GM12878 (cell line): ENCODE measurements around the gene TARP.

ENCODE experiments used
- ATAC-seq: fragments of 200-7000 bp; cut with Tn5 transposase; 3 replicates; pipeline ENCODE4 v1.9.1; 2020; ENCODE audit warnings: mild to moderate bottlenecking, moderate library complexity
- BruUV-seq: library from RNA; stranded (reverse); fragments of 400-500 nt; replicated peaks from 2 replicates; lab custom pipeline; 2021; lab: Mats Ljungman, UMichigan
- CTCF ChIA-PET: fragments of 300-600 bp; sonication (Branson Sonifier 250); formaldehyde crosslinking; extraction: SDS; loops from one replicate; lab custom pipeline; 2021; ENCODE audit warnings: inconsistent platforms; lab: Yijun Ruan, JAX
- POLR2A ChIA-PET: fragments of 350-600 bp; formaldehyde crosslinking; extraction: SDS; loops from one replicate; lab custom pipeline; 2021; ENCODE audit warnings: inconsistent platforms; lab: Charles Lee
- RAD21 ChIA-PET: fragments of 300-600 bp; sonication (Branson Sonifier 250); formaldehyde crosslinking; loops from one replicate; lab custom pipeline; 2023; ENCODE audit warnings: antibody characterized with exemption; ENCODE audit not compliant: unreplicated experiment; lab: Charles Lee
- SMC1A ChIA-PET: fragments of 300-600 bp; sonication (Branson Sonifier 250); formaldehyde crosslinking; loops from one replicate; lab custom pipeline; 2023; ENCODE audit not compliant: unreplicated experiment, uncharacterized antibody; lab: Charles Lee
- DNase-seq: peaks from one replicate; pipeline ENCODE4 v3.0.0-alpha.2; 2011; ENCODE audit warnings: low read depth, low spot score
- FAIRE-seq: peaks from 3 replicates; lab custom pipeline; 2011; peaks lifted over from hg19 to GRCh38; lab: Jason Lieb, UNC
- H2AFZ ChIP-seq: 2 replicates; pipeline ENCODE4 v1.6.0; 2011; ENCODE audit warnings: low read depth, low read length, control low read depth; ENCODE audit not compliant: control insufficient read depth
- H3K27ac ChIP-seq: 2 replicates; pipeline ENCODE4 v1.5.1; 2011; ENCODE audit warnings: control low read depth; ENCODE audit not compliant: control insufficient read depth, insufficient read depth
- H3K27me3 ChIP-seq, 2 experiments: replicated peaks in 1 of 2; 2 replicates each; pipeline versions ENCODE4 v1.6.0 to v1.6.1; 2011; ENCODE audit warnings: low read length in 1 of 2; ENCODE audit not compliant: control insufficient read depth in 2 of 2, insufficient read depth in 2 of 2
- H3K36me3 ChIP-seq, 2 experiments: 2 replicates each; pipeline ENCODE4 v1.5.1; 2011; ENCODE audit warnings: low read length in 1 of 2; ENCODE audit not compliant: control insufficient read depth in 2 of 2, insufficient read depth in 2 of 2
- H3K4me1 ChIP-seq: 2 replicates; pipeline ENCODE4 v1.6.1; 2011; ENCODE audit warnings: mild to moderate bottlenecking, low read length, moderate library complexity, mixed read lengths; ENCODE audit not compliant: control insufficient read depth, insufficient read depth
- H3K4me2 ChIP-seq: 2 replicates; pipeline ENCODE4 v1.6.0; 2011; ENCODE audit warnings: control low read depth; ENCODE audit not compliant: control insufficient read depth, insufficient read depth
- H3K4me3 ChIP-seq: fragments of 200-600 bp; sonication (generic); 2 replicates; pipeline ENCODE4 v1.5.1; 2016
- H3K79me2 ChIP-seq: 2 replicates; pipeline ENCODE4 v1.6.0; 2011; ENCODE audit warnings: low read length; ENCODE audit not compliant: control insufficient read depth, insufficient read depth
- H3K9ac ChIP-seq: 2 replicates; pipeline ENCODE4 v1.8.0; 2011; ENCODE audit warnings: low read length, control low read depth, mixed read lengths; ENCODE audit not compliant: control insufficient read depth, insufficient read depth
- H3K9me3 ChIP-seq: replicated peaks from 3 replicates; pipeline ENCODE4 v1.5.1; 2011; ENCODE audit warnings: mild to moderate bottlenecking, low read length; ENCODE audit not compliant: control insufficient read depth, insufficient read depth
- H4K20me1 ChIP-seq: 2 replicates; pipeline ENCODE4 v1.6.0; 2011; ENCODE audit not compliant: control insufficient read depth, insufficient read depth
- ATF7 ChIP-seq: fragments of 450-650 bp; IDR thresholded peaks from 2 replicates; pipeline ENCODE4 v1.6.1; 2016; ENCODE audit warnings: low read depth, mild to moderate bottlenecking
- BCL11A ChIP-seq: IDR thresholded peaks from 2 replicates; pipeline ENCODE4 v1.6.1; 2011; ENCODE audit warnings: low read depth, low read length
- BHLHE40 ChIP-seq, 2 experiments: fragments of 450-650 bp in 1 of 2; IDR thresholded peaks; 2 replicates each; pipeline ENCODE4 v1.6.1; 2011 to 2017; ENCODE audit warnings: low read depth in 2 of 2, borderline replicate concordance in 1 of 2, improper control_type of control experiment in 1 of 2, low read length in 1 of 2, mild to moderate bottlenecking in 1 of 2
- CBX5 ChIP-seq: sonication (generic); IDR thresholded peaks from 2 replicates; pipeline ENCODE4 v1.6.1; 2016; ENCODE audit warnings: low read depth, moderate library complexity, mild to moderate bottlenecking, inconsistent platforms
- EP300 ChIP-seq, 2 experiments: fragments of 150-350 bp in 1 of 2; IDR thresholded peaks; 2 replicates each; pipeline ENCODE4 v1.6.1; 2011 to 2012; ENCODE audit warnings: low read depth in 2 of 2, low read length in 2 of 2, borderline replicate concordance in 1 of 2, improper control_type of control experiment in 1 of 2, inconsistent platforms in 1 of 2; ENCODE audit not compliant: control insufficient read depth in 1 of 2
- IKZF1 ChIP-seq: fragments of 450-650 bp; conservative IDR thresholded peaks from 2 replicates; pipeline ENCODE4 v1.6.1; 2017; ENCODE audit warnings: antibody characterized with exemption, mild to moderate bottlenecking
- JUND ChIP-seq: IDR thresholded peaks from 2 replicates; pipeline ENCODE4 v1.6.1; 2012; ENCODE audit warnings: low read depth, mild to moderate bottlenecking, low read length, improper control_type of control experiment, moderate library complexity
- MTA2 ChIP-seq: fragments of 450-650 bp; IDR thresholded peaks from 2 replicates; pipeline ENCODE4 v1.6.1; 2016; ENCODE audit warnings: low read depth, mild to moderate bottlenecking, moderate library complexity
- NBN ChIP-seq: fragments of 450-650 bp; IDR thresholded peaks from 2 replicates; pipeline ENCODE4 v1.6.1; 2016
- POU2F2 ChIP-seq: IDR thresholded peaks from 3 replicates; pipeline ENCODE4 v1.6.1; 2011; ENCODE audit warnings: low read depth, mild to moderate bottlenecking, low read length, borderline replicate concordance
- RB1 ChIP-seq: fragments of 450-650 bp; formaldehyde crosslinking; IDR thresholded peaks from 2 replicates; pipeline ENCODE4 v1.6.1; 2017; ENCODE audit warnings: mild to moderate bottlenecking, borderline replicate concordance
- RELA ChIP-seq: fragments of 450-650 bp; IDR thresholded peaks from 2 replicates; pipeline ENCODE4 v1.8.0; 2014; ENCODE audit warnings: borderline replicate concordance; ENCODE audit not compliant: partially characterized antibody
- SIX5 ChIP-seq: IDR thresholded peaks from 2 replicates; pipeline ENCODE4 v1.6.1; 2011; ENCODE audit warnings: mild to moderate bottlenecking, low read depth, low read length, moderate library complexity; ENCODE audit not compliant: severe bottlenecking
- SMARCA5 ChIP-seq: fragments of 450-650 bp; IDR thresholded peaks from 2 replicates; pipeline ENCODE4 v1.6.1; 2017; ENCODE audit warnings: mild to moderate bottlenecking
- SP1 ChIP-seq: IDR thresholded peaks from one replicate; pipeline ENCODE4 v1.6.1; 2011; ENCODE audit warnings: low read depth, low read length
- SREBF1 ChIP-seq: IDR thresholded peaks from 2 replicates; pipeline ENCODE4 v1.6.1; 2012; ENCODE audit warnings: mild to moderate bottlenecking, low read length
- WGBS: methylation state at CpG from one replicate; pipeline ENCODE4 v1.1.6; 2016; ENCODE audit warnings: low lambda C conversion rate; ENCODE audit not compliant: insufficient replicate concordance, insufficient coverage; ENCODE audit errors: missing lambda C conversion rate; 5-methylcytosine and 5-hydroxymethylcytosine counted together
- in situ Hi-C: fragments of 300-500 bp; cut with MboI; formaldehyde crosslinking; loops from 9 replicates; pipeline ENCODE4 v1.14.3; 2018; ENCODE audit warnings: mixed read lengths
- intact Hi-C: fragments of 100-400 bp; cut with micrococcal nuclease; formaldehyde crosslinking; loops from one replicate; pipeline ENCODE4 v1.14.2; 2022; ENCODE audit not compliant: unreplicated experiment
- TF ChIP-seq, protein P1 (sequence below): fragments of 450-650 bp; IDR thresholded peaks from 2 replicates; pipeline ENCODE4 v1.6.1; 2017; ENCODE audit warnings: low read depth, mild to moderate bottlenecking, moderate library complexity
- TF ChIP-seq, protein P2 (sequence below): fragments of 450-650 bp; IDR thresholded peaks from 2 replicates; pipeline ENCODE4 v1.6.1; 2017; ENCODE audit warnings: borderline replicate concordance

TARP gene

GRCh38 chr7:38232502-38233366 is 40.7 kb downstream of the TARP start:
- WGBS = 21% methylated on average over 11 of the region's 11 CpGs
- TF ChIP-seq RELA (no peak), MTA2 (peak; percentile 92), IKZF1 (peak; percentile 91), SMARCA5 (peak; percentile 55), RB1 (no peak), JUND (no peak), BHLHE40 (IDR thresholded peaks at IDR 0.05; ENCODE audit: borderline replicate concordance in 1 of 2, low read depth in 2 of 2, low read length in 1 of 2) (peak; percentile 13 to 49; a peak in 2 of 4 replicates), SIX5 (no peak), POU2F2 (peak; percentile 63; the same call in 1 of the 3 replicates), NBN (peak; percentile 92), ATF7 (peak; percentile 84), SREBF1 (no peak), SP1 (no peak), CBX5 (no peak), EP300 (IDR thresholded peaks at IDR 0.05; ENCODE audit: borderline replicate concordance in 1 of 2, control insufficient read depth in 1 of 2, low read depth in 2 of 2, low read length in 2 of 2) (peak in 1 of 2 experiments; percentile 82), BCL11A (peak; percentile 61; the same call in 1 of the 2 replicates)
- TF ChIP-seq, protein P1, sequence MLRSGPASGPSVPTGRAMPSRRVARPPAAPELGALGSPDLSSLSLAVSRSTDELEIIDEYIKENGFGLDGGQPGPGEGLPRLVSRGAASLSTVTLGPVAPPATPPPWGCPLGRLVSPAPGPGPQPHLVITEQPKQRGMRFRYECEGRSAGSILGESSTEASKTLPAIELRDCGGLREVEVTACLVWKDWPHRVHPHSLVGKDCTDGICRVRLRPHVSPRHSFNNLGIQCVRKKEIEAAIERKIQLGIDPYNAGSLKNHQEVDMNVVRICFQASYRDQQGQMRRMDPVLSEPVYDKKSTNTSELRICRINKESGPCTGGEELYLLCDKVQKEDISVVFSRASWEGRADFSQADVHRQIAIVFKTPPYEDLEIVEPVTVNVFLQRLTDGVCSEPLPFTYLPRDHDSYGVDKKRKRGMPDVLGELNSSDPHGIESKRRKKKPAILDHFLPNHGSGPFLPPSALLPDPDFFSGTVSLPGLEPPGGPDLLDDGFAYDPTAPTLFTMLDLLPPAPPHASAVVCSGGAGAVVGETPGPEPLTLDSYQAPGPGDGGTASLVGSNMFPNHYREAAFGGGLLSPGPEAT = peak; percentile 86
- TF ChIP-seq, protein P2, sequence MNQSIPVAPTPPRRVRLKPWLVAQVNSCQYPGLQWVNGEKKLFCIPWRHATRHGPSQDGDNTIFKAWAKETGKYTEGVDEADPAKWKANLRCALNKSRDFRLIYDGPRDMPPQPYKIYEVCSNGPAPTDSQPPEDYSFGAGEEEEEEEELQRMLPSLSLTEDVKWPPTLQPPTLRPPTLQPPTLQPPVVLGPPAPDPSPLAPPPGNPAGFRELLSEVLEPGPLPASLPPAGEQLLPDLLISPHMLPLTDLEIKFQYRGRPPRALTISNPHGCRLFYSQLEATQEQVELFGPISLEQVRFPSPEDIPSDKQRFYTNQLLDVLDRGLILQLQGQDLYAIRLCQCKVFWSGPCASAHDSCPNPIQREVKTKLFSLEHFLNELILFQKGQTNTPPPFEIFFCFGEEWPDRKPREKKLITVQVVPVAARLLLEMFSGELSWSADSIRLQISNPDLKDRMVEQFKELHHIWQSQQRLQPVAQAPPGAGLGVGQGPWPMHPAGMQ = no peak

More at GRCh38 chr7:38232502-38233366, 40.7 kb downstream of the TARP start:
- H3K36me3 ChIP-seq = peaks cover 3 to 7% of the 10 kb centered on the region in 2 experiments; a peak in 3 of 4 replicates
- peaks cover 14% of the 10 kb centered on the region for H3K4me1 ChIP-seq
- no peaks in the 10 kb centered on the region for H4K20me1 ChIP-seq
- POLR2A ChIA-PET = interaction anchor here (1.1 kb wide), 1 partner anchor 42 kb away, joined by 3 read pairs; no protein-coding TSS in a partner anchor
- no peaks in the 10 kb centered on the region for H3K9me3 ChIP-seq
- no peaks in the 10 kb centered on the region for H3K79me2 ChIP-seq
- in situ Hi-C loops (no loop called here), intact Hi-C loops (no loop called here)
- SMC1A ChIA-PET = interaction anchor here (1.0 to 3.8 kb wide), 14 partner anchors 10 to 136 kb away, joined by 3 to 24 read pairs (median 5); no protein-coding TSS in a partner anchor
- BruUV-seq = no TSS peak
- DNase-seq (peak; percentile 82), ATAC-seq (peak; percentile 96), FAIRE-seq (no peak)
- no peaks in the 10 kb centered on the region for H3K27me3 ChIP-seq
- H3K4me2 ChIP-seq = peak overlapping the region; percentile 77; the same call in 1 of the 2 replicates
- H3K9ac ChIP-seq = 0 out of 2 replicates have a peak overlapping the region, but pooled peaks have one; percentile 7
- H3K27ac ChIP-seq = 0 out of 2 replicates have a peak overlapping the region, but pooled peaks have one; percentile 34
- RAD21 ChIA-PET = interaction anchor here (0.7 to 3.9 kb wide), 11 partner anchors 13 to 124 kb away, joined by 3 to 32 read pairs (median 4); no protein-coding TSS in a partner anchor
- H2AFZ ChIP-seq = peak overlapping the region; percentile 41
- no peak overlapping the region for H3K4me3 ChIP-seq
- CTCF ChIA-PET = interaction anchor here (0.7 to 4.6 kb wide), 14 partner anchors 10 to 416 kb away, joined by 3 to 26 read pairs (median 7); no protein-coding TSS in a partner anchor
